Activated CD4-positive, alpha-beta memory T cell treated with anti-CD3 and anti-CD28 coated beads for 36 hours (primary cell): ENCODE results near the gene TEX2. TPM values are rescaled to one million over a fixed set of nuclear protein-coding genes. Genes with fewer than 3 reads are reported as not detected.
A peak's percentile ranks its signal among the peaks of the same experiment; 100 is the strongest.
"Not testable (repeated sequence)": the region's sequence is repeated elsewhere in the genome, so short reads cannot be mapped to it uniquely, and the experiment has no call there.

Experiments used
- CTCF ChIA-PET: fragments of 350-600 bp; sonication (Branson Sonifier 250); formaldehyde crosslinking; loops from one replicate; lab custom pipeline; 2021; ENCODE audit warnings: antibody characterized with exemption, inconsistent platforms; lab: Charles Lee
- POLR2A ChIA-PET: fragments of 350-600 bp; sonication (Branson Sonifier 250); formaldehyde crosslinking; loops from one replicate; lab custom pipeline; 2021; ENCODE audit warnings: antibody characterized with exemption; lab: Charles Lee
- DNase-seq: peaks from one replicate; pipeline ENCODE4 v3.0.0-alpha.2; 2020
- H3K27ac Mint-ChIP-seq: one replicate; pipeline ENCODE4 v1.8.0; 2021; ENCODE audit warnings: mixed read lengths
- H3K27me3 Mint-ChIP-seq: one replicate; pipeline ENCODE4 v1.8.0; 2021; ENCODE audit warnings: mixed read lengths
- H3K36me3 Mint-ChIP-seq: one replicate; pipeline ENCODE4 v1.8.0; 2021; ENCODE audit warnings: mixed read lengths
- H3K4me1 Mint-ChIP-seq: one replicate; pipeline ENCODE4 v1.8.0; 2021; ENCODE audit warnings: low read depth, mixed read lengths
- H3K4me3 Mint-ChIP-seq: one replicate; pipeline ENCODE4 v1.8.0; 2021; ENCODE audit warnings: mild to moderate bottlenecking, mixed read lengths
- H3K9me3 Mint-ChIP-seq: one replicate; pipeline ENCODE4 v1.8.0; 2021; ENCODE audit warnings: mixed read lengths
- intact Hi-C: fragments of 100-400 bp; cut with micrococcal nuclease; formaldehyde crosslinking; loops from one replicate; pipeline ENCODE4 v1.15.1; 2023
- total RNA-seq, 2 experiments: library from RNA; stranded (reverse); gene quantifications; one replicate each; pipeline ENCODE4 v1.2.3, GENCODE V29; 2021

Gene TEX2
- total RNA-seq, 2 experiments from 2014 or later = 11.9 to 12.1 TPM

- POLR2A ChIA-PET = interaction anchor here (0.6 to 6.8 kb wide), 18 partner anchors 9 to 183 kb away, joined by 3 to 85 read pairs (median 6); partner anchors contain the start of gene ICAM2
- Mint-ChIP-seq H3K4me1 (peaks cover 56% of the 10 kb centered on the region), H3K27ac (peak within 1 kb of the TSS; percentile 93)
These were observed 133.1 kb downstream of the TEX2 start, which contains the start of gene ERN1 for GRCh38 chr17:64129765-64130558. Gene ERN1 (minus strand): TSS chr17:64130144. CDS start chr17:64130029, 115 bp downstream.

GRCh38 chr17:64129515-64129764, 133.6 kb downstream of the TEX2 start:
- Mint-ChIP-seq H3K27me3 (no peaks in the 10 kb centered on the region), H3K9me3 (no peaks in the 10 kb centered on the region), H3K4me3 (peak overlapping the region; percentile 90), H3K4me1 (peaks cover 61% of the 10 kb centered on the region), H3K27ac (peak overlapping the region; percentile 83), H3K36me3 (peaks cover 19% of the 10 kb centered on the region)
- no peak for DNase-seq
- POLR2A ChIA-PET = interaction anchor here (0.7 to 6.8 kb wide), 13 partner anchors 8 to 177 kb away, joined by 3 to 85 read pairs (median 14); partner anchors contain the start of gene ICAM2
- CTCF ChIA-PET = interaction anchor here (0.7 to 9.7 kb wide), 8 partner anchors 11 to 215 kb away, joined by 3 to 583 read pairs (median 8); partner anchors contain the start of gene ICAM2
- intact Hi-C loops = no loop called here

More at GRCh38 chr17:64129765-64130558, 133.1 kb downstream of the TEX2 start, which contains the start of gene ERN1:
- intact Hi-C loops = loop anchor here (1.0 to 5.0 kb wide), 9 partner anchors 9 to 377 kb away; partner anchors contain the start of genes CEP95, DDX5 and GH1
- Mint-ChIP-seq H3K27me3 (no peaks in the 10 kb centered on the region), H3K4me3 (peak within 1 kb of the TSS; percentile 90), H3K9me3 (no peaks in the 10 kb centered on the region), H3K36me3 (peaks cover 15% of the 10 kb centered on the region)
- CTCF ChIA-PET = interaction anchor here (0.7 to 9.7 kb wide), 11 partner anchors 9 to 212 kb away, joined by 3 to 583 read pairs (median 6); partner anchors contain the start of genes GH1 and ICAM2
- peak; percentile 94 for DNase-seq

DNA sequence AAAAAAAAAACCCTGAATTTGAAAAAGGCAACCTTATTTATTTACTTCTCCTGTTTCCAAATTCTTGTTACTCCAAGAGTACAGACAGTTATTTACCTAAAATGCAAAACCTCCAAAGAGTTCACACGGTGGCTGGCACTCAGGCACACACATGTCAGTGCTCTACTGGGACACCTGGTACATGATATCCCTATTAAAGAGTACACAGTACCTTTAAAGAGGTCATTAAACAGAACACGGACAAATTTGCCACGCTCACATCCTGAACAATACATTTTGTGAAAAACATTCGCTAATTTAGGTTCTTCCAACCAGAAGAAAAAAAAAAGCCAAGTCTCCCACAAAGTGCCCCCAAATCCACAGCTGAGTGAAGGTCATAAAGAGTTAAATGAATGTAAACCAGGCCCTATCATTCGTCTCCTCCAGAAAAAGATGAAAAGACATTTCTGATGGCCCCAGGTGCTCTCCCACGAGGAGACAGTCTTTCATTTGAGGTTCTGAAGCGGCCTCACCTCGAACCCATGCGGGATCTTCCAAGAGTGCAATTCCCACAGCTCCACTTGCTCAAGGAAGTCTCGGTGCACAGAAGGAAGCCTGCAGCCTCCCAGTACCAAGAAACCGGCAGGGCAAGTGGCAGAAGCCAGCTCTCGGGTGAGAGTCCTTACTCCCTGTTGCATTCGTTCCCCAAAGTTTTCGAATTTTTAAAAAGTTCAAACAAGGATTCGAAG, 134.1 kb downstream of the TEX2 start:
- ChIA-PET CTCF (interaction anchor here (0.7 to 9.7 kb wide), 8 partner anchors 10 to 215 kb away, joined by 3 to 583 read pairs (median 8); partner anchors contain the start of gene ICAM2), POLR2A (interaction anchor here (0.7 to 6.8 kb wide), 14 partner anchors 8 to 177 kb away, joined by 3 to 85 read pairs (median 10); partner anchors contain the start of gene ICAM2)
- Mint-ChIP-seq H3K9me3 (no peaks in the 10 kb centered on the region), H3K4me1 (peaks cover 64% of the 10 kb centered on the region), H3K27me3 (no peaks in the 10 kb centered on the region), H3K27ac (peak overlapping the region; percentile 83), H3K4me3 (peak overlapping the region; percentile 90), H3K36me3 (peaks cover 22% of the 10 kb centered on the region)
- intact Hi-C loops = no loop called here
- peak; percentile 33 for DNase-seq

DNA sequence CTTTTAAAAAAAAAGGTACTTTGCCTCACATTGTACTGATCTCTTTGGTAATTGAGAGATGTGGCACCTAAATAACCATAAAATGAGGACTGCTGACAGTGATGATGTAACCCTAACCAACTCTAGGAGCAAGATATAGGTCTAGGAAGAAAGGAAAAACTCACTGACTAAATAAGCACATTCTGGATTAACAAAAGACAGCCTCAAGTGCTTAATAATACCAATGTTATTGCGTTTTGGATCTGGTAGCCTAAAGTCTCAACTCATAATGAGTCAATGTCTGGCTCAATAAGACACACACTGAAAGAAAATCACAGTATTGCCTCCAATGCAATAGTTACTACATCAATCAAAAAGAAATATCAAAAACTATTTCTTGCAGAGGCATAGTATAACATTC, 136.1 kb downstream of the TEX2 start:
- CTCF ChIA-PET = interaction anchor here (1.1 to 9.7 kb wide), 3 partner anchors 14 to 97 kb away, joined by 3 to 193 read pairs (median 6); no protein-coding TSS in a partner anchor
- POLR2A ChIA-PET = interaction anchor here (1.7 kb wide), 1 partner anchor 19 kb away, joined by 4 read pairs; no protein-coding TSS in a partner anchor
- Mint-ChIP-seq H3K9me3 (no peaks in the 10 kb centered on the region), H3K27ac (peak overlapping the region; percentile 40), H3K36me3 (peaks cover 27% of the 10 kb centered on the region), H3K4me1 (peaks cover 73% of the 10 kb centered on the region), H3K27me3 (no peaks in the 10 kb centered on the region), H3K4me3 (peak overlapping the region; percentile 57)
- DNase-seq = no peak
- intact Hi-C loops = no loop called here

DNA sequence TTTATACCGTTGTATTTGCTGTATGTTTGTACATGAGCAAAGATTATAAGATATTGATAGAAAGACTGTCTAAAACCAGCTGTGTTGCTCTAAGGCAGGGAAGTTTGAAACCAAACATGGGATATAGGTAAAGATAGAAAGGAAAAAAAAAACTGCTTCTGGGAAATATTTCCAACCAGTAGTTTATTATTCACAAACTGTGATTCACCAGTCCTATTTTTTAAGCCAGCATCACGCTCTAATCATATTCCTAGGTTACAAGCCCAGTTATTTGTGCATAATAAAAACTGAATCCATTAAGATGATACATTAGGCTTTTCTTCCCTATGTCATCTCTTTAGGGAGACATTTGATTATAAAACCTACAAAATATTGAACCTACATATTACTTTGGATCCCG, 137.1 kb downstream of the TEX2 start:
- Mint-ChIP-seq H3K4me1 (peaks cover 73% of the 10 kb centered on the region), H3K27me3 (no peaks in the 10 kb centered on the region), H3K36me3 (peaks cover 27% of the 10 kb centered on the region), H3K9me3 (no peaks in the 10 kb centered on the region), H3K27ac (peak overlapping the region; percentile 18), H3K4me3 (peak overlapping the region; percentile 57)
- CTCF ChIA-PET = interaction anchor here (1.2 to 2.7 kb wide), 4 partner anchors 8 to 96 kb away, joined by 4 to 13 read pairs (median 6); no protein-coding TSS in a partner anchor
- POLR2A ChIA-PET = interaction anchor here (1.1 to 1.7 kb wide), 2 partner anchors 20 to 36 kb away, joined by 3 to 4 read pairs; no protein-coding TSS in a partner anchor
- intact Hi-C loops = no loop called here
- no peak for DNase-seq

DNA sequence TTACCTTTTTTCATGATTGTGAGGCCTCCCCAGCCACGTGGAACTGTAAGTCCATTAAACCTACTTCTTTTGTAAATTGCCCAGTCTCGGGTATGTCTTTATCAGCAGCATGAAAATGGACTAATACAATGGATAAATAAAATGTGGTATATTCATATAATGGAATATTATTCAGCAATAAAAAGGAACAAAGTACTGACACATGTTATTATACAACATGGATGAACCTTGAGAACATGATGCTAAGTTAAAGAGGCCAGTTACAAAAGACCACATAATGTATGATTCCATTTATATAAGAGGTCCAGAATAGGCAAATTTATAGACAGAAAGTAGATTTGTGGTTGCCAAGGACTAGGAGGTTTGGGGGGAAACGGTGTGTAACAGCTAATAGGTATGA, 138.5 kb downstream of the TEX2 start:
- intact Hi-C loops = no loop called here
- Mint-ChIP-seq H3K27me3 (no peaks in the 10 kb centered on the region), H3K27ac (no peak overlapping the region), H3K36me3 (peaks cover 27% of the 10 kb centered on the region), H3K9me3 (no peaks in the 10 kb centered on the region), H3K4me3 (no peak overlapping the region), H3K4me1 (peaks cover 78% of the 10 kb centered on the region)
- ChIA-PET POLR2A (interaction anchor here (1.1 kb wide), 1 partner anchor 34 kb away, joined by 3 read pairs; no protein-coding TSS in a partner anchor), CTCF (interaction anchor here (0.6 to 2.7 kb wide), 6 partner anchors 9 to 157 kb away, joined by 3 to 13 read pairs (median 6); no protein-coding TSS in a partner anchor)
- DNase-seq = no peak

DNA sequence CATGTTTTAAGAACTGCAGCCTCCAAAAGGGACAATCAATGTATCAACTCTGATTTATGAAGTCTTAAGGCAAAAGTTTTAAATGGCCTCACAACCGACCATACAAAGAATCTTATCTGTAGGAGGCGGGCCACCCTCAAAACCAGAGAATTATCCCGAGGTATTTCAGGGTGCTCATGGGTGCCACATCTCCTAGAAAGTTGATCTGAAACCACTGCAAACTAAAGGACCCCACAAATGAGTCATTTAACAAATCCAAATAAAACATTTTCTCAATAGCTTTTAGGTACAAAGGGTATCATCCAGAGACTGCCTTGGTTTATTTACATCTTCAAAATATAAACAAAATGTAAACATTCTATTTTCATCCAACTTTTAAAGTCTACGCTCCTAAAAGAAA, 139.9 kb downstream of the TEX2 start:
- DNase-seq = no peak
- POLR2A ChIA-PET = interaction anchor here (1.1 kb wide), 1 partner anchor 8 kb away, joined by 4 read pairs; no protein-coding TSS in a partner anchor
- Mint-ChIP-seq H3K27ac (peak overlapping the region; percentile 57), H3K9me3 (no peaks in the 10 kb centered on the region), H3K27me3 (no peaks in the 10 kb centered on the region), H3K36me3 (peaks cover 18% of the 10 kb centered on the region), H3K4me1 (peaks cover 84% of the 10 kb centered on the region), H3K4me3 (no peak overlapping the region)
- intact Hi-C loops = no loop called here
- CTCF ChIA-PET = interaction anchor here (0.9 to 2.7 kb wide), 5 partner anchors 10 to 108 kb away, joined by 3 to 13 read pairs (median 4); no protein-coding TSS in a partner anchor

DNA sequence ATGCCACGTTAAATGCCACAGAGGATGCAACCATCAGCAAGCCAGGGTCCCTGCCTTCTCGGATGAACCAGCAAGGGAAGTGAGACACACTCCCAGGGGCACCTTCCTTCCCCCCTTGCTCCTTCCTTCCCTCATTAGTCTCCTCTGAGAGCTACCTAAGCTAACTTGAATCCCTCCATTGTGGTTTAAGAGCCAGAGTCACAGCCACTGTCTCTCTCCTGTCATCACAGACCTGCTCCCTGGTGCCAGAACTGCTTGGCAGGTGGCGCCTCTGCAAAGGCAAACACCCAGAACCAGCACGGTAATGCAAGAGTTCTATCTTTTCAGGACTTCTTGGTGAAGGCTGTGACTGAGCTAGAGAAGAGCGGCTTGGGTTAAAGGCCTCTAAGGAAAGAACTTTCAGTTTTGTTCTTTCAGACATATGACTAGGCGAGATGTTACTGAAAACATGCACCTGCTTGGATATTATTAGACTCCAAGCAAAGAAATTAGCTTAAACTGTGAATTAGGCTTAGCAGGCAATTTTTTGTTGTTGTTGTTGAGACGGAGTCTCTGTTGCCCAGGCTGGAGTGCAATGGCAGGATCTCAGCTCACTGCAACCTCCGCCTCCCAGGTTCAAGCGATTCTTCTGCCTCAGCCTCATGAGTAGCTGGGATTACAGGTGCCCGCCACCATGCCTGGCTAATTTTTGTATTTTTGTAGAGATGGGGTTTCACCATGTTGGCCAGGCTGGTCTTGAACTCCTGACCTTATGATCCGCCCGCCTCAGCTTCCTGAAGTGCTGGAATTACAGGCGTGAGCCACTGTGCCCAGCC, 141.9 kb downstream of the TEX2 start:
- intact Hi-C loops = loop anchor here (1.0 kb wide), 5 partner anchors 9 to 60 kb away; partner anchors contain the start of gene ERN1
- ChIA-PET POLR2A (interaction anchor here (0.8 to 2.4 kb wide), 10 partner anchors 9 to 101 kb away, joined by 3 to 35 read pairs (median 3); partner anchors contain the start of genes ERN1 and ICAM2), CTCF (interaction anchor here (0.7 to 1.7 kb wide), 15 partner anchors 9 to 272 kb away, joined by 3 to 13 read pairs (median 4); partner anchors contain the start of gene ERN1)
- Mint-ChIP-seq H3K4me1 (peaks cover 82% of the 10 kb centered on the region), H3K36me3 (peaks cover 15% of the 10 kb centered on the region), H3K27ac (peak overlapping the region; percentile 91), H3K4me3 (peak overlapping the region; percentile 61)
- peak; percentile 70 for DNase-seq
- not testable (repeated sequence) for H3K27me3 Mint-ChIP-seq, H3K9me3 Mint-ChIP-seq

DNA sequence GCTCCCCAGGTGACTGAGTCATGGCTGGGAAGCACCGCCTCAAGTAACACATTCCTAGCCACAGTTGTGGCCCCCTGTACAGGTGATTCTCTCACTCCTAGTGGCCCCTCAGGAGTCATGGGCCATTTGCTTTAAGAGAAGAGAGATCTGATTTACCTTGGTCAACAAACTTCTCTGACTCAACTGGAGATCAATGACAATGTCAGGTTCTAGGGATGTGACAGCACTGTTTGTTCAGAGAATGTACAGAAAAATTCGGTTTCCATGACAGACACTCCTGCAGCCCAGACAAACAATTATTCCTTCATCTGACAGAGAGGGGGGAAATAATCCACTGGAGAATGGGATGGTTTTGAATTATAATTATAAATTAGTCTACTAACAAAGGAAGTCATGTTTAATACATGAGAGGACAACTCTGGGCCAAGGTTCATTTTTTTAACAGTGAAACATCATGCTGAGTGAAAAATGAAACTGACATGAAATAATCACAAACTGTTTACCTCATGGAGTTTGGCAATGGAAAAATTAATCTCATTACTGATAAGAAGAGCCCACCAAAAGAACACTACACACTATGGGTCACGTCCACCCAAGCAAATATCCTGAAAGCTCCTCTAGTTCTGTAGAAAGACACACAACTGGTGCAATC, 142.8 kb downstream of the TEX2 start:
- H3K9me3 Mint-ChIP-seq = no peaks in the 10 kb centered on the region
- CTCF ChIA-PET = interaction anchor here (0.7 to 2.3 kb wide), 14 partner anchors 11 to 271 kb away, joined by 3 to 13 read pairs (median 5); no protein-coding TSS in a partner anchor
- DNase-seq = peak; percentile 46
- no peaks in the 10 kb centered on the region for H3K27me3 Mint-ChIP-seq
- intact Hi-C loops = loop anchor here (1.0 kb wide), 2 partner anchors 25 to 29 kb away; no protein-coding TSS in a partner anchor
- H3K4me3 Mint-ChIP-seq = peak overlapping the region; percentile 61
- peak overlapping the region; percentile 91 for H3K27ac Mint-ChIP-seq
- peaks cover 82% of the 10 kb centered on the region for H3K4me1 Mint-ChIP-seq
- POLR2A ChIA-PET = interaction anchor here (0.6 to 2.4 kb wide), 10 partner anchors 9 to 100 kb away, joined by 3 to 35 read pairs (median 3); partner anchors contain the start of genes ERN1 and ICAM2
- peaks cover 16% of the 10 kb centered on the region for H3K36me3 Mint-ChIP-seq
